CD4-positive, alpha-beta T cell treated with Interferon alpha-2 for 1 hour (primary cell): ENCODE data around the gene PRM1.

Experiments used
- DNase-seq, 2 donors: peaks; one replicate each; pipeline ENCODE4 v3.0.0-alpha.2; 2020 to 2022

The PRM1 gene

DNA sequence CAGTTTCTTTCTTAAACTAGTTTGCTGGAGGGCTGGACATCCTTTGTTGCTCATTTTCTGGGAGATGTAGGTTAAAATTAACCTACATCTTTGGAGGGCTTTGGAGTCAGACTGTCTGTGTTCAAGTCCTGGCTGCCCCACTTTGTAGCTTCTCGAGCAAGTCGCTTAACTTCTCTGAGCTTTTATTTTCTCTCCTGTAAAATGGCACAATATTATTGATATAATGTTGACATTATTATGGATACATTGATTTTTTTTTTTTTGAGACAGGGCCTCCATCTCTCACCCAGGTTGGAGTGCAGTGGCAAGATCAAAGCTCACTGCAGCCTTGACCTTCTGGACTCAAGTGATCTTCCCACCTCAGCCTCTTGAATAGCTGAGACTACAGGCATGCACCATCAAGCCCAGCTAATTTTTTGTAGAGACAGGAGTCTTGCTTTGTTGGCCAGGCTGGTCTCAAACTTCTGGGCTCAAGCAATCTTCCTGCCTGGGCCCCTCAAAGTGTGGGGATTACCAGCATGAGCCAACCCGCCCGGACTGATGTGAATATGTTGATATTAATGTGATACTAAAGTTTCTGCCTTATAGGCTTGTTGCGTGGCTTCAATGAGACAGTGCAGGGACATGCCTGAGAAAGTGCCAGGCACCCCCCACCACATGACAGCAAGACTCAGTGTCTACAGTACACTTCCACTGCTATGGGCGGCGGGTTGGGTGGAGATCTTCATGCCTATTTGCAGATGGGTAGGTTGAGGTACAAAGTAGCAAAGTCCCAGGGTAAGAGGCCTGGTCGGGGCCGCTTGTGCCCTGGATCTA is 32.6 kb upstream of the PRM1 start:
- no peak for DNase-seq

- peak; percentile 65 to 79 for DNase-seq
Observed at GRCh38 chr16:11312718-11313492, 31.8 kb upstream of the PRM1 start.

- DNase-seq, result peak; percentile 66 to 77
Observed at GRCh38 chr16:11310997-11311561, 29.9 kb upstream of the PRM1 start.

GRCh38 chr16:11310634-11310977 is 29.5 kb upstream of the PRM1 start:
- no peak for DNase-seq

- DNase-seq, result peak in 1 of 2 donors; percentile 72
Observed at GRCh38 chr16:11309895-11310633, 28.9 kb upstream of the PRM1 start.

- peak in 1 of 2 donors; percentile 59 for DNase-seq
Observed at GRCh38 chr16:11308493-11309283, 27.6 kb upstream of the PRM1 start.

- no peak for DNase-seq
Observed at GRCh38 chr16:11307639-11308492, 26.7 kb upstream of the PRM1 start.

- peak in 1 of 2 donors; percentile 45 for DNase-seq
Observed at GRCh38 chr16:11306997-11307638, 26.0 kb upstream of the PRM1 start.

DNA sequence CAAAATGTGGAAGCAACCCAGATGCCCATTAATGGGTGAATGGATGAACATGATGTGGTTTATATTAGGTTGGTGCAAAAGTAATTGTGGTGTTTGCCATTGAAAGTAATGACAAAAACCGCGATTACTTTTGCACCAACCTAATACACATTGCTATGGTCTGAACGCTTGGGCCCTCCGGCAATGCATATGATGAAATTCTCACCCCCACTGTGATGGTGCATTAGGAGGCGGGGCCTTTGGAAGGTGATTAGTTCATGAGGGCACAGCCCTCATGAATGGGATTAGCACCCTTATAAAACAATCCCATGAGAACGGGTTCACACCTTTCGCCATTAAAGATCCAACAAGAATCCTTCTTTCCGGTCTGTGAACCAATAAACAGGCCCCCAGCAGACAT is 25.3 kb upstream of the PRM1 start:
- DNase-seq, result no peak

DNA sequence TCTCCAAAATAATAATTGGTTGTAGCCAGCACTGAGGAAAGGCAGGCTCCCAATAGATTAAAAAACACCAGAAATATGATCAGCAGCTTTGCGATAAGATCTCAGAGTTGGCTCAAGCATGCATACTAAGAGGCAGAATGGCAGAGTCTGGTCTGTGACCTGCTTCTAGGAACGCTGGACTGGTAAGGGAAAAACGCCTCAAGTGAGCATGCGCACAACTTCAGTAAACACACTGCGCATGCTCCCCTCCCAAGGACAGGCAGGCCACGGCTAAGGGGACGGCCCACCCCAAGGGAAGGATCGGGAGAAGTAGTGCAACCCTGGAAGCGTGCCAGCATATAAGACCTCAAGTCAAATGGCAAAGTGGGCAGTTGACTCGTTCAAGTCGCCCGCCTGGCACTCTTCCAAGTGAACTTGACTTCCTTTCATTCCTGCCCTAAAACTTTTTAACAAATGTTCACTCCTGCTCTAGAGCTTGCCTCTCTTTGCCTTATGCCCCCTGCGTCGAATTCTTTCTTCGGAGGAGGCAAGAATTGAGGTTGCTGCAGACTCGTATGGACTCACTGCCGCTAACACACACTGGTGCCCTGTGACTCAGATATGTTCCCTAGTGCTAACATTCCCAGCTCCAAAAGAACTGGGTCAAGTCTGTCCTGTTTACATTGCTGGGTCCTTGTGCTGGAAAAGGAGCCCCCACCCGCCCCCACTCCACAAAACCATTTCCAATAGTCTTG is 22.4 kb upstream of the PRM1 start:
- no peak for DNase-seq

- DNase-seq, result no peak
Observed at GRCh38 chr16:11302977-11303376, 21.8 kb upstream of the PRM1 start.

- DNase-seq, result no peak
Observed at GRCh38 chr16:11301645-11302501, 20.7 kb upstream of the PRM1 start.

DNA sequence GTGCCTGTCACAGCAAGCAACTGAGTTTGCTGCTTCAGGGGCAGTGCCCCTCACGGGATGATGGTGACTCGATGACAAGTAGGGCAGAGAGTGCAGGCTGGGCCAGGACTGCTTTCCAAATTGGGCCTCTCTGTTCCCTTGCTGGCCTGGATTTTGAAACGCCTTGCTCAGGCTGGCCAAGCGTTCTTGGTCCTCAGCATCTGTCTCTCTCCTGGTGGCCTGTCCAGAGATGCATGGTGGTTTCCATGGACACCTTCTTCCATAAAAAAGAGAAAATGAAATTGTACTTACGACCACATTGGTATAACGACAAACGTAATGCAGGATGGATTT is 19.4 kb upstream of the PRM1 start:
- no peak for DNase-seq

DNA sequence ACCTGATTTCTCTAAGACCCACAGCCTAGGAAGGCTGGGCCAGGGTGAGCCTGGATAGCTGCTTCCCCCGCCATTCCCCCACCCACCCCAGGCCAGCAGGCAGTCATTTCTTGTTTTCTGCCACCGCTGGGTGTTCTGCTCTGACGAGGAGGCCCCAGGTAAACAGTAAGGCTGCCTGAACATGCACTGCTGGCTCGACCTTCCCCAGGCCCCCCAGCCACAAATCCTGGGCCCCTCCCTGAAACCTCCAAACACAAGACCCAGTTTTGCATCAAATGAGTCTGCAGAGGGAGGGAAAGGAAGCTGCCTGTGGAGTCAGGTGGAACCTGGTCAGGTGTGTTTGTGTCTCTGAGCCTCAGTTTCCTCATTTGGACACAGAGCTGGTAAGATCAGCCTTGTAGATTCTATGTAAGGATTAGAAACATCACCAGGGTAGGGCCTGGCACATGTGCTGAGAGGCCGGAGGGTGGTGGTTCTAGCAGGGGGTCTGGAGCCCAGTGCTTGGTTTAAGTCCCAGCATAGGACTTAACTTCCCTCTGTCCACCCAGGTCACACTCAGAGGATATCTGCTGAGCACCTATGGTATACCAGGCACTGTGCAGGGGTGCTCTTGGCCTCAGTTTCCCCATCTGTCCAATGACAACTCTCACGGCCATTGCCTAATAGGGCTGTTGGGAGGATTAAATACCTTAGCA is 18.9 kb upstream of the PRM1 start:
- DNase-seq, result no peak

GRCh38 chr16:11298950-11299547 is 17.9 kb upstream of the PRM1 start:
- peak in 1 of 2 donors; percentile 28 for DNase-seq

DNA sequence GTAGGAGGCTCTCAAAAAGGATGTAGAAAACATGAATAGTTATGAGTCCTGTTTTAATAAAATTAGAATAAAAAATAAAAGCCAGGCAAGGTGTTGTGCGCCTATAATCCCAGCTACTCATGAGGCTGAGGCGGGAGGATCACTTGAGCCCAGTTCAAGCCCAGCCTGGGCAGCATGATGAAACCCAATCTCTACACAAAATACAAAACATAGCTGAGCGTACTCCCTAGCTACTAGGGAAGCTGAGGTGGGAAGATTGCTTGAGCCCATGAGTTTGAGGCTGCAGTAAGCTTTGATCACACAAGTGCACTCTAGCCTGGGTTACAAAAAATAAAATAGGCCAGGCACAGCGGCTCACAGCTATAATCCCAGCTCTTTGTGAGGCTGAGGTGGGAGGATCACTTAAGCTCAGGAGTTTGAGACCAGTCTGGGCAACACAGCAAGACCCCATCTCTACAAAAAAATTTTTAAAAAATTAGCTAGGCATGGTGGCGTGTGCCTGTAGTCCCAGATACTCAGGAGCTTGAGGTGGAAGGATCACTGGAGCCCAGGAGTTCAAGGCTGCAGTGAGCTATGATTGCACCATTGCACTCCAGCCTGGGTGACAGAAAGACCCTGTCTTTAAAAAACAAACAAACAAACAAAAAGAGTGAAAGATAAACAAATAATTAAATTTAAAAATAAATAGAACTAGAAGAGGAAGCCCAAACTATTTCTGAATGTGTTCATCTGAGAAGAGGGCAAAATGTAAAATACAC is 17.2 kb upstream of the PRM1 start:
- no peak for DNase-seq

- peak; percentile 86 to 93 for DNase-seq
Observed at GRCh38 chr16:11297492-11298142, 16.5 kb upstream of the PRM1 start.
